Glutamatergic neuron (in vitro differentiated cells): Measurements from ENCODE around the gene MYCT1. TPM values are rescaled to one million over a fixed set of nuclear protein-coding genes. Genes with fewer than 3 reads are reported as not detected.

ENCODE experiments used
- DNase-seq: peaks from one replicate; pipeline ENCODE4 v3.0.0; 2022
- H3K27ac Mint-ChIP-seq: one replicate; pipeline ENCODE4 v1.8.0; 2020; ENCODE audit warnings: mild to moderate bottlenecking, mixed read lengths, inconsistent platforms; ENCODE audit not compliant: unreplicated experiment
- H3K27me3 Mint-ChIP-seq: one replicate; pipeline ENCODE4 v1.8.0; 2020; ENCODE audit warnings: mild to moderate bottlenecking, moderate library complexity, mixed read lengths, inconsistent platforms; ENCODE audit not compliant: unreplicated experiment
- H3K36me3 Mint-ChIP-seq: one replicate; pipeline ENCODE4 v1.8.0; 2020; ENCODE audit warnings: mild to moderate bottlenecking, mixed read lengths, inconsistent platforms; ENCODE audit not compliant: unreplicated experiment
- H3K4me1 Mint-ChIP-seq: one replicate; pipeline ENCODE4 v1.8.0; 2020; ENCODE audit warnings: mild to moderate bottlenecking, low read depth, mixed read lengths, inconsistent platforms; ENCODE audit not compliant: unreplicated experiment
- H3K4me3 Mint-ChIP-seq: one replicate; pipeline ENCODE4 v1.8.0; 2020; ENCODE audit warnings: mild to moderate bottlenecking, mixed read lengths, inconsistent platforms; ENCODE audit not compliant: unreplicated experiment
- H3K9me3 Mint-ChIP-seq: one replicate; pipeline ENCODE4 v1.8.0; 2020; ENCODE audit warnings: mild to moderate bottlenecking, moderate library complexity, mixed read lengths, inconsistent platforms; ENCODE audit not compliant: unreplicated experiment
- long read RNA-seq: library from polyadenylated mRNA; unstranded; transcript quantifications from one replicate; pipeline ENCODE4 v2.0.0, GENCODE V29; 2020; ENCODE audit not compliant: unreplicated experiment
- total RNA-seq: library from RNA; stranded (reverse); fragmentation: NEBNext Ultra II Directional; extraction: Animal tissue kit (Norgen Biotek cat#: 25700); gene quantifications from one replicate; pipeline ENCODE4 v1.2.1, GENCODE V29; 2021; ENCODE audit not compliant: unreplicated experiment
- TF ChIP-seq, protein P1 (sequence below): fragments of 200-600 bp; sonication (generic); IDR thresholded peaks from one replicate; pipeline ENCODE4 v1.5.0; 2021; ENCODE audit not compliant: partially characterized antibody, unreplicated experiment

The MYCT1 gene, protein sequence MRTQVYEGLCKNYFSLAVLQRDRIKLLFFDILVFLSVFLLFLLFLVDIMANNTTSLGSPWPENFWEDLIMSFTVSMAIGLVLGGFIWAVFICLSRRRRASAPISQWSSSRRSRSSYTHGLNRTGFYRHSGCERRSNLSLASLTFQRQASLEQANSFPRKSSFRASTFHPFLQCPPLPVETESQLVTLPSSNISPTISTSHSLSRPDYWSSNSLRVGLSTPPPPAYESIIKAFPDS
- not detected for total RNA-seq
- long read RNA-seq = 0 reads

DNA sequence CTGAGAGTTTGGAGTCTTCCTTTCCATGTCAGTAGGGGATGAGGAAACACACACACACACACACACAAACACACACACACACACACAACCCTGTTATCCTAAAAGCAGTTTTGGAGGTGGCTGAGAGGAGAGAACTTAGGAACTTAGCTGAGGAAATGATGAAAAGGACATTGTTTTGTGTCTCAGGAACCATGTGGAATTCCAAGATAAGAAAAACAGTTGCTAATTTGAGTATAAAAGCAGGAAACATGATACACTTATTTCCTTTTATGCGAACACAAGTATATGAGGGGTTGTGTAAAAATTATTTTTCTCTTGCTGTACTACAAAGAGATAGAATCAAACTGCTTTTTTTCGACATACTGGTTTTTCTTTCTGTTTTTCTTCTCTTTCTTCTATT lies at the start of gene MYCT1:
MYCT1 (plus strand) TSS at position 264 of the 400 bp plus-strand sequence; CDS start at position 270, 6 bp downstream.
- Mint-ChIP-seq H3K9me3 (no peaks in the 10 kb centered on the region), H3K36me3 (no peaks in the 10 kb centered on the region), H3K4me3 (no peak within 1 kb of the TSS), H3K27ac (no peak within 1 kb of the TSS), H3K27me3 (no peaks in the 10 kb centered on the region), H3K4me1 (peaks cover 10% of the 10 kb centered on the region)
- TF ChIP-seq, protein P1, sequence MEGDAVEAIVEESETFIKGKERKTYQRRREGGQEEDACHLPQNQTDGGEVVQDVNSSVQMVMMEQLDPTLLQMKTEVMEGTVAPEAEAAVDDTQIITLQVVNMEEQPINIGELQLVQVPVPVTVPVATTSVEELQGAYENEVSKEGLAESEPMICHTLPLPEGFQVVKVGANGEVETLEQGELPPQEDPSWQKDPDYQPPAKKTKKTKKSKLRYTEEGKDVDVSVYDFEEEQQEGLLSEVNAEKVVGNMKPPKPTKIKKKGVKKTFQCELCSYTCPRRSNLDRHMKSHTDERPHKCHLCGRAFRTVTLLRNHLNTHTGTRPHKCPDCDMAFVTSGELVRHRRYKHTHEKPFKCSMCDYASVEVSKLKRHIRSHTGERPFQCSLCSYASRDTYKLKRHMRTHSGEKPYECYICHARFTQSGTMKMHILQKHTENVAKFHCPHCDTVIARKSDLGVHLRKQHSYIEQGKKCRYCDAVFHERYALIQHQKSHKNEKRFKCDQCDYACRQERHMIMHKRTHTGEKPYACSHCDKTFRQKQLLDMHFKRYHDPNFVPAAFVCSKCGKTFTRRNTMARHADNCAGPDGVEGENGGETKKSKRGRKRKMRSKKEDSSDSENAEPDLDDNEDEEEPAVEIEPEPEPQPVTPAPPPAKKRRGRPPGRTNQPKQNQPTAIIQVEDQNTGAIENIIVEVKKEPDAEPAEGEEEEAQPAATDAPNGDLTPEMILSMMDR = no peak
- DNase-seq = no peak

DNA sequence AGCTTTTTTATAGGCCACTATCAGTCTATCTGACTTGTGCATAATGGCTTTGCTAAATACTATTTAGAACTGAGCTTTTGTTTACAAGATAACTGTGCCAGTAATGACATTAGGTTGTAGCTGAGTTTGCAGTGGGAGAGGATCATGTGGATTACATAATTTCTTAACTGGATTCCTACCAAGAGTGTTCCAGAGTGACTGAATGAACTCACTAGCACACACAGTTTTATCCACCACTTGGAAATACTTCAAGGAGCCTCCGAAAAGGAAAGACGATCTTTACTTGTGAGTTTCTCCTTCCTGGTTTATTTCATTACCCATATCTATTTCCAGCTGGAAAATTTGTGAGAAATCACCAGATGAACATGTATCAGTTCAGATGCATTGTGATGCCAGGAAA lies 49.6 kb upstream of the MYCT1 start:
- Mint-ChIP-seq H3K9me3 (no peaks in the 10 kb centered on the region), H3K27ac (no peak overlapping the region), H3K4me3 (no peak overlapping the region), H3K27me3 (no peaks in the 10 kb centered on the region), H3K4me1 (no peaks in the 10 kb centered on the region), H3K36me3 (no peaks in the 10 kb centered on the region)
- TF ChIP-seq, protein P1 = no peak
- no peak for DNase-seq

DNA sequence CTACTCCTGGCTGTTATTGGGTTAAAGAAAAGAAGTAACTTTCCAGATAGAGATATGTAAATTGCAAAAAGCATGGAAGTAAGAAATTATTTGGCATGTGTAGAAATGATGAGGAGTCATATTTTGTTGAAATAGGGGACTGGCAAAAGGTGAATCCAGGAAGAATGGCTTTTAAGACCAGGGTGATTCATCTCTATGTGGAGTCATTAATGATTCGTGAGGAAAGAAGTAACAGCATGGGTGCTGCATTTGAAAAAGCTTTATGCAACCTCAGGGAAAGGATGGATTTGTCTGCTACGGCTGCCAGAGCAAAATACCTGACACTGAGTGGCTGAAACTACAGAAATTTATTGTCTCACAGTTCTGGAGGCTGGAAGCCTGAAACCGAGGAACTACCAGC lies 45.7 kb upstream of the MYCT1 start:
- H3K9me3 Mint-ChIP-seq = no peaks in the 10 kb centered on the region
- TF ChIP-seq, protein P1 = no peak
- H3K4me3 Mint-ChIP-seq = no peak overlapping the region
- H3K4me1 Mint-ChIP-seq = no peaks in the 10 kb centered on the region
- no peak for DNase-seq
- H3K36me3 Mint-ChIP-seq = no peaks in the 10 kb centered on the region
- no peak overlapping the region for H3K27ac Mint-ChIP-seq
- peaks cover 2% of the 10 kb centered on the region for H3K27me3 Mint-ChIP-seq

DNA sequence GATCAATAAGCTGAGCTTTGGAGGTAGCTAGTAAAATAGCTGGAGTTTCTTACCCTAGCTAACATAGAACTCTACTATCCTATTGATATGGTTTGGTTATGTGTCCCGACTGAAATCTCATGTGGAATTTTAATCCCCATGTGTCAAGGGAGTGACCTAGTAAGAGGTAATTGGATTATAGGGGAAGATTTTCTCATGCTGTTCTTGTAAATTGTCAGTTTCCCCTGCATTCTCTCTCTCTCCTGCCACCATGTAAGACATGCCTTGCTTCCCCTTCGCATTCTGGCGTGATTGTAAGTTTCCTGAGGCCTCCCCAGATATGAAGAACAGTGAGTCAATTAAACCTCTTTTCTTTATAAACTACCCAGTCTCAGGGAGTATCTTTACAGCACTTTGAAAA lies 35.9 kb upstream of the MYCT1 start:
- Mint-ChIP-seq H3K9me3 (no peaks in the 10 kb centered on the region), H3K27ac (no peak overlapping the region), H3K4me1 (peaks cover 3% of the 10 kb centered on the region), H3K36me3 (no peaks in the 10 kb centered on the region), H3K4me3 (no peak overlapping the region), H3K27me3 (no peaks in the 10 kb centered on the region)
- no peak for DNase-seq
- TF ChIP-seq, protein P1 = no peak

DNA sequence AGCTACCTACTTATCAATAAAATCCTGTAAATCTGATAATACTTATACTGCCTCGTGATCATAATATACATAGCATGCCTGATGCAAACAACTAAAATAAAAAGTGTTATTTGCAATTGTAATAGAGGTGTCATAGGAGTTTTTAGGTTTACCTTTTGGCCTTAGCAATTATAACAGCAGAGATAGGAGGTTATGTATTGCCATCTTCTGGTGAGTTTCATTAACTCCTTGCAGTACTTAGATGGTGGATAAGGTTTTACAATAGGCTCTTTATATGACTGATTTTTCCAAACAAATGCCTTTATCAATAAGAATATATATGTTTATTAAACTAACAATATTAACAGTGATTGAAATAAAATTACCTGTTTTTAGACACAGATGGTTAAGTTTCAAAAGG lies 27.8 kb upstream of the MYCT1 start:
- Mint-ChIP-seq H3K36me3 (no peaks in the 10 kb centered on the region), H3K27ac (no peak overlapping the region), H3K4me3 (no peak overlapping the region), H3K9me3 (no peaks in the 10 kb centered on the region), H3K27me3 (no peaks in the 10 kb centered on the region), H3K4me1 (no peaks in the 10 kb centered on the region)
- DNase-seq = no peak
- TF ChIP-seq, protein P1 = no peak
